ENCODE data around the gene ATP2C2.

GRCh38 chr16:84354306-84354705 lies 14.0 kb upstream of the ATP2C2 start:
- no peak for TF ChIP-seq POLR2A (IDR thresholded peaks at IDR 0.05; ENCODE audit: low read length)
- no peak for TF ChIP-seq GATA1 (IDR thresholded peaks at IDR 0.05; ENCODE audit: low read depth, low read length)
